Mesodermal cell (in vitro differentiated cells): ENCODE measurements around the gene RELN.

ENCODE experiments used
- H3K27ac ChIP-seq: 2 replicates; pipeline ENCODE4 v1.7.0; 2013; ENCODE audit warnings: mild to moderate bottlenecking, low read depth, low read length, moderate library complexity; ENCODE audit not compliant: severe bottlenecking
- H3K36me3 ChIP-seq: 2 replicates; pipeline ENCODE4 v1.7.1; 2013; ENCODE audit warnings: mild to moderate bottlenecking, low read length, moderate library complexity; ENCODE audit not compliant: control insufficient read depth, insufficient read depth
- H3K4me1 ChIP-seq: one replicate; pipeline ENCODE4 v1.7.1; 2013; ENCODE audit warnings: mild to moderate bottlenecking, low read length; ENCODE audit not compliant: insufficient read depth, control insufficient read depth, poor library complexity, severe bottlenecking
- H3K4me3 ChIP-seq: 2 replicates; pipeline ENCODE4 v1.7.0; 2013; ENCODE audit warnings: low read length, control low read depth, mild to moderate bottlenecking; ENCODE audit not compliant: insufficient read depth, poor library complexity, severe bottlenecking; ENCODE audit errors: extremely low read depth
- H3K9me3 ChIP-seq: 2 replicates; pipeline ENCODE4 v1.7.1; 2013; ENCODE audit warnings: mild to moderate bottlenecking, low read length, moderate library complexity; ENCODE audit not compliant: control insufficient read depth
- WGBS, 2 experiments: methylation state at CpG; one replicate each; pipeline ENCODE4 v1.1.5; 2013; ENCODE audit warnings: missing lambda C conversion rate in 2 of 2; ENCODE audit not compliant: insufficient coverage in 2 of 2; 5-methylcytosine and 5-hydroxymethylcytosine counted together

The RELN gene

GRCh38 chr7:103991406-103991805, 1.9 kb upstream of the RELN start:
- no CpG with 5 or more reads among the region's 2 CpGs for WGBS, 2 experiments
- H3K9me3 ChIP-seq = no peaks in the 10 kb centered on the region
- peaks cover 6% of the 10 kb centered on the region for H3K4me1 ChIP-seq
- H3K36me3 ChIP-seq = no peaks in the 10 kb centered on the region
- no peak overlapping the region for H3K27ac ChIP-seq
- H3K4me3 ChIP-seq = no peak overlapping the region

- Histone ChIP-seq H3K4me3 (no peak overlapping the region), H3K27ac (no peak overlapping the region), H3K9me3 (no peaks in the 10 kb centered on the region), H3K36me3 (no peaks in the 10 kb centered on the region), H3K4me1 (peaks cover 6% of the 10 kb centered on the region)
- 60% methylated on average over 1 of the region's 4 CpGs; no CpG with 5 or more reads in 1 of the 2 experiments for WGBS, 2 experiments
Observed at GRCh38 chr7:103990991-103991390, 1.5 kb upstream of the RELN start.

DNA sequence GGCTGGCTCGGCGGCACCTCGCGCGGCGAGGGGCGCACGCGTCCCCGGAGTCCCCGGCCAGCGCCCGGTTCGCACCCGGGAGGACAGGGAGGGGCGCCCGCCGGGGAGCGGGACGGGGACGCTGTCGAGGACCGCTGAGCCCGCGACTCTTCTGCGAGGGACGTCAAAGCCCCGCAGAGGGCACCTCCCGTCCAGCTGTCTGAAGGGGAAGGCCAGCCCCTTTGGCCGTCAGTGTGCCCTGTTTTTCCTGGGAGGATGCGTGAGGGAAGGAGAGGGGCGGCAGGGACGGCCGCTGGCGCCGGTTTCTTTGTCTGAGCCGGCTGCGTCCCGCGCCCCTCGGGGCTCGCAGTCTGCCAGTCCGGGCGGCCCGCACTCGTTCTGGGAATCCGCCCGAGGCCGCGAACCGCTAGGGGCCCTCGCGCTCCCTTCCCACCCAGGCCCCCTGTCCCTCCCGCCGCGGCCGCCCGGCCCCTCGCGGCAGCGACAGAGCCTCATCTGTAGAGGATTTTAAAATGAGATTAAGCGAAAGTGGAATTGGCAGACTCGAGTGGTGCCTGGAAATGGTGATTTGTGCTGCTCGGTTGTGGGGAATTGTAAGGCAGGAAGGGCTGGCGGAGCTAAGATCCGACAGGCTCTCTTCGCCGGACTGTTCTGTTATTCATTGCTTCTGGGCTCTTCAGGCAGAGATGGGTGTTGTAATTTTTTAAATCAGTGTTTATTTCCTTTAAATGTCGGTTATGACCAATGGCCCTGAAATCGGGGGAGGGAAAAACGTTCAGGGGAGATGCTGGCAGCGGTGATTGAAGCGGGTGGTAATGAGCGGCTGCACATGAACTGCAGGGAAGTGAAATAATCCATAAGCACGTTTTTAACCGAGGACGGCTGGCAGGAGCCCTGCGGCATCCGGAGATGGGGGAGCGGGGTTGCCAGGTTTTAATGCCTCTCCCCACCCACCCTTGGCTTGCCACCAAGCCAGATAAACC, 618 bp upstream of the RELN start:
- Histone ChIP-seq H3K36me3 (no peaks in the 10 kb centered on the region), H3K27ac (no peak overlapping the region), H3K4me1 (peaks cover 6% of the 10 kb centered on the region), H3K9me3 (no peaks in the 10 kb centered on the region), H3K4me3 (peak overlapping the region; percentile 39)
- 1 to 2% methylated on average over 32 to 46 of the region's 80 CpGs for WGBS, 2 experiments

DNA sequence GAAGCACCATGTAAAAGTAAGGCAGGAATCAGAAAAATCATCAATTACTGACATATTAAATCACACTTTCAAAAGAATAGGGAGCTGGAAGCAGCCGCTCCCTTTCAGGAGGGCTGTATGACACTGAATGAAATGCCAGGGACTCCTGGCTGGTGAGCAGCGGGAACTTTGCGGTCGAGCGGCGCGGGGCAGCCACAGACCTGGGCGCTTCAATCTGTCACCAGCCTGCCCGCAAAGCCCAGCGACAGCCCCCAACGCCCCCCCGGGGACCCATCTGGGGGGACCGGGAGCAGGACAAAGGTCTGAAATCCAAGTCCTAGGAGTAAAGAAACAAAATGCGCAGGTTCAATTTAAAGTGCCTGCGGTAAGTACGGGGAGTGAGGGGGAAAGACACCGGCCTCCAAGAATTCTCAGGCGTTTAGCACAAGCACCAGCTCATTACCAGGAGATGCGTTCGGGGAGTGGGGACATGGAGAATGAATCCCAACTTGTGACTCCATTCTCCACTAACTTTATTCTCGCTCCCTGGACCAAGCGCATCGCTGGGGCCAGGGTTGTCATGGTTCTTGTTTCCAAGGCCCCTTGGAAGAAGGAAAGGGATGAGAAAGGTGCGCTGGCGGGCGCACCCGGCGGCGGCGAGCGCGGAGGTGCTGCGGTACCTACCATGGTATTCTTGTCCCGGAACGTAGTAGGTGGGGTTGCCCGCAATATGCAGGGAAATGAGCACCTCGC, 824 bp downstream of the RELN start:
- no peak overlapping the region for H3K27ac ChIP-seq
- WGBS, 2 experiments = 4 to 5% methylated on average over 13 to 24 of the region's 37 CpGs

GRCh38 chr7:103987451-103987850, 2.0 kb downstream of the RELN start:
- no peaks in the 10 kb centered on the region for H3K36me3 ChIP-seq
- no peak overlapping the region for H3K27ac ChIP-seq
- H3K4me1 ChIP-seq = peaks cover 6% of the 10 kb centered on the region
- 52 to 61% methylated on average over 2 to 3 of the region's 7 CpGs for WGBS, 2 experiments
- H3K9me3 ChIP-seq = no peaks in the 10 kb centered on the region
- H3K4me3 ChIP-seq = no peak overlapping the region

More for the DNA sequence above, 824 bp downstream of the RELN start:
- Histone ChIP-seq H3K4me1 (peaks cover 6% of the 10 kb centered on the region), H3K36me3 (no peaks in the 10 kb centered on the region), H3K9me3 (no peaks in the 10 kb centered on the region), H3K4me3 (peak overlapping the region; percentile 36)

- no peaks in the 10 kb centered on the region for H3K36me3 ChIP-seq
- H3K27ac ChIP-seq = no peak overlapping the region
- no peaks in the 10 kb centered on the region for H3K9me3 ChIP-seq
- peaks cover 4% of the 10 kb centered on the region for H3K4me1 ChIP-seq
- WGBS, 2 experiments = no CpG with 5 or more reads among the region's 6 CpGs
- H3K4me3 ChIP-seq = no peak overlapping the region
Observed at GRCh38 chr7:103985565-103986126, 3.8 kb downstream of the RELN start.

- Histone ChIP-seq H3K4me3 (no peak overlapping the region), H3K36me3 (no peaks in the 10 kb centered on the region), H3K27ac (no peak overlapping the region), H3K4me1 (no peaks in the 10 kb centered on the region), H3K9me3 (no peaks in the 10 kb centered on the region)
- WGBS, 2 experiments = no CpG with 5 or more reads among the region's 1 CpG
Observed at GRCh38 chr7:103984050-103984449, 5.4 kb downstream of the RELN start.

GRCh38 chr7:103983201-103983977, 6.1 kb downstream of the RELN start:
- Histone ChIP-seq H3K4me3 (no peak overlapping the region), H3K27ac (no peak overlapping the region), H3K36me3 (no peaks in the 10 kb centered on the region), H3K9me3 (no peaks in the 10 kb centered on the region), H3K4me1 (no peaks in the 10 kb centered on the region)
- 67 to 87% methylated on average over 1 to 2 of the region's 6 CpGs for WGBS, 2 experiments

DNA sequence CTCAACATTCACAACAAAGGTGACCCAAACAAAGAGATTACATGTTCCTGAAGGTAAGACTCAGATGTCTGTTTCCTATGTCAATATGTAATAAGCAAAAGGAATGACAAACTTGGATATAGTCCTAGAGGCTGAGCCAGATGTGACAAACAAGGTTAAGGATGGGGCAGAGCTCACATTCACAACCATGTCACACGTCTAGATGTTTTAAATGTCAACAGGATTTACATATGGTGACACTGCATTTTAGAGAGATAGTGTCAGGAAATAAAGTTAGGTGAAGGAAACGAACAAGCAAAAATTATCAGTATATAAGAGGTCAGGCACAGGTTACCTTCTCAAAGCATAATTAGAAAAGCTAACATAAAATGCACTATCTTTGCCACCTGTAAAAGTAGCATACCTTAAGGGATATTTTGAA, 8.4 kb downstream of the RELN start:
- whole genome bisulfite sequencing, 2 experiments = 83% methylated on average over 1 of the region's 2 CpGs; no CpG with 5 or more reads in 1 of the 2 experiments
- no peak overlapping the region for H3K27ac ChIP-seq
- no peaks in the 10 kb centered on the region for H3K4me1 ChIP-seq
- no peak overlapping the region for H3K4me3 ChIP-seq
- no peaks in the 10 kb centered on the region for H3K9me3 ChIP-seq
- no peaks in the 10 kb centered on the region for H3K36me3 ChIP-seq
